IMR-90 (cell line): ENCODE measurements around the gene OR11A1. TPM values are rescaled to one million over a fixed set of nuclear protein-coding genes. Genes with fewer than 3 reads are reported as not detected.

ENCODE experiments used
- ATAC-seq: fragments of 200-7000 bp; cut with Tn5 transposase; 2 replicates; pipeline ENCODE4 v1.9.1; 2020; ENCODE audit warnings: low read depth, mild to moderate bottlenecking, moderate library complexity
- BruUV-seq: library from RNA; stranded (reverse); fragments of 400-500 nt; replicated peaks from 2 replicates; lab custom pipeline; 2021; lab: Mats Ljungman, UMichigan
- CTCF ChIA-PET: fragments of 300-600 bp; formaldehyde crosslinking; extraction: SDS; loops from one replicate; lab custom pipeline; 2021; ENCODE audit warnings: antibody characterized with exemption; lab: Yijun Ruan, JAX
- POLR2A ChIA-PET: fragments of 300-600 bp; sonication (Branson Sonifier 250); formaldehyde crosslinking; loops from one replicate; lab custom pipeline; 2022; ENCODE audit warnings: antibody characterized with exemption; ENCODE audit not compliant: unreplicated experiment; lab: Charles Lee
- DNase-seq: peaks from one replicate; pipeline ENCODE4 v3.0.0; 2013
- H2AFZ ChIP-seq: replicated peaks from 2 replicates; pipeline ENCODE3; 2013; ENCODE audit warnings: low read length, mild to moderate bottlenecking; ENCODE audit not compliant: poor library complexity
- H2AK5ac ChIP-seq: 2 replicates; pipeline ENCODE4 v1.6.1; 2013; ENCODE audit warnings: low read depth, low read length, inconsistent platforms
- H2AK9ac ChIP-seq: replicated peaks from 2 replicates; pipeline ENCODE3; 2013; ENCODE audit warnings: mild to moderate bottlenecking, low read depth, low read length, moderate library complexity; ENCODE audit not compliant: poor library complexity
- H2BK120ac ChIP-seq: 2 replicates; pipeline ENCODE4 v1.6.1; 2013; ENCODE audit warnings: low read depth, low read length, inconsistent platforms
- H2BK15ac ChIP-seq: 3 replicates; pipeline ENCODE4 v1.6.1; 2013; ENCODE audit warnings: low read depth, low read length, inconsistent platforms
- H2BK20ac ChIP-seq: 2 replicates; pipeline ENCODE4 v1.6.1; 2013; ENCODE audit warnings: low read depth, mild to moderate bottlenecking, inconsistent platforms, low read length, moderate library complexity
- H2BK5ac ChIP-seq: 2 replicates; pipeline ENCODE4 v1.6.1; 2013; ENCODE audit warnings: mild to moderate bottlenecking, low read depth, low read length, inconsistent platforms; ENCODE audit not compliant: poor library complexity, severe bottlenecking
- H3K14ac ChIP-seq: replicated peaks from 2 replicates; pipeline ENCODE4 v1.6.1; 2013; ENCODE audit warnings: low read depth, low read length, inconsistent platforms
- H3K18ac ChIP-seq: 2 replicates; pipeline ENCODE4 v1.6.1; 2013; ENCODE audit warnings: low read depth, low read length, control low read depth
- H3K23ac ChIP-seq: 2 replicates; pipeline ENCODE4 v1.6.1; 2013; ENCODE audit warnings: low read depth, low read length, inconsistent platforms
- H3K27ac ChIP-seq: 2 replicates; pipeline ENCODE4 v1.5.1; 2013; ENCODE audit warnings: mild to moderate bottlenecking, control low read depth, low read length; ENCODE audit not compliant: insufficient read depth
- H3K27me3 ChIP-seq: 2 replicates; pipeline ENCODE4 v1.6.1; 2013; ENCODE audit warnings: low read length; ENCODE audit not compliant: control insufficient read depth, insufficient read depth
- H3K36me3 ChIP-seq: 2 replicates; pipeline ENCODE4 v1.6.1; 2013; ENCODE audit warnings: low read length, mixed read lengths; ENCODE audit not compliant: control insufficient read depth, insufficient read depth
- H3K4ac ChIP-seq: 2 replicates; pipeline ENCODE4 v1.6.1; 2013; ENCODE audit warnings: low read depth, low read length, inconsistent platforms
- H3K4me1 ChIP-seq: 2 replicates; pipeline ENCODE4 v1.6.1; 2013; ENCODE audit warnings: low read length, mixed read lengths; ENCODE audit not compliant: control insufficient read depth, insufficient read depth
- H3K4me2 ChIP-seq: 2 replicates; pipeline ENCODE4 v1.6.1; 2013; ENCODE audit warnings: low read depth, mild to moderate bottlenecking, control low read depth, low read length, moderate library complexity
- H3K4me3 ChIP-seq: 2 replicates; pipeline ENCODE4 v1.5.1; 2013; ENCODE audit warnings: low read depth, mild to moderate bottlenecking, control low read depth, low read length, moderate library complexity; ENCODE audit not compliant: insufficient read depth
- H3K56ac ChIP-seq: 2 replicates; pipeline ENCODE4 v1.6.1; 2013; ENCODE audit warnings: low read length, inconsistent platforms; ENCODE audit not compliant: insufficient read depth; ENCODE audit errors: extremely low read depth
- H3K79me1 ChIP-seq, 2 experiments: 2 replicates each; pipeline ENCODE4 v1.6.1; 2013; ENCODE audit warnings: low read length in 2 of 2, inconsistent platforms in 1 of 2, low read depth in 1 of 2
- H3K9ac ChIP-seq: 2 replicates; pipeline ENCODE4 v1.6.1; 2013; ENCODE audit warnings: low read depth, low read length, control low read depth
- H3K9me1 ChIP-seq: 2 replicates; pipeline ENCODE4 v1.6.1; 2013; ENCODE audit warnings: low read length, inconsistent platforms; ENCODE audit not compliant: insufficient read depth
- H3K9me3 ChIP-seq: 2 replicates; pipeline ENCODE4 v1.6.1; 2013; ENCODE audit warnings: low read length; ENCODE audit not compliant: control insufficient read depth, insufficient read depth
- H4K20me1 ChIP-seq: 2 replicates; pipeline ENCODE4 v1.6.1; 2013; ENCODE audit warnings: low read length, inconsistent platforms; ENCODE audit not compliant: insufficient read depth
- H4K5ac ChIP-seq: 2 replicates; pipeline ENCODE4 v1.6.1; 2013; ENCODE audit warnings: mild to moderate bottlenecking, low read depth, low read length, control low read depth
- H4K8ac ChIP-seq, 2 experiments: 2 replicates each; pipeline ENCODE4 v1.6.1; 2013; ENCODE audit warnings: low read depth in 2 of 2, low read length in 2 of 2, control low read depth in 1 of 2, inconsistent platforms in 1 of 2
- H4K91ac ChIP-seq: 2 replicates; pipeline ENCODE4 v1.6.1; 2013; ENCODE audit warnings: low read depth, low read length, inconsistent platforms; ENCODE audit not compliant: insufficient read depth
- ELK1 ChIP-seq: fragments of 150-350 bp; IDR thresholded peaks from 2 replicates; pipeline ENCODE4 v1.6.1; 2016; ENCODE audit warnings: low read depth, mild to moderate bottlenecking, low read length, moderate library complexity, borderline replicate concordance
- FOS ChIP-seq: fragments of 150-350 bp; IDR thresholded peaks from 2 replicates; pipeline ENCODE4 v1.6.1; 2016; ENCODE audit warnings: low read depth, low read length
- dilution Hi-C: fragments of 300-500 bp; cut with HindIII; formaldehyde crosslinking; loops from one replicate; pipeline ENCODE4 v1.14.3; 2018; ENCODE audit warnings: low sequenced_read_pairs; ENCODE audit not compliant: unreplicated experiment
- in situ Hi-C: fragments of 300-500 bp; cut with MboI; formaldehyde crosslinking; loops from 3 replicates; pipeline ENCODE4 v1.14.3; 2019; ENCODE audit warnings: low sequenced_read_pairs, inconsistent platforms, mixed read lengths
- intact Hi-C: fragments of 100-400 bp; cut with micrococcal nuclease; formaldehyde crosslinking; loops from 2 replicates; pipeline ENCODE4 v1.10.0; 2022
- polyA plus RNA-seq, 3 experiments: library from polyadenylated mRNA; depleted of rRNA; stranded (reverse); fragments of >200 nt; gene quantifications; 2 replicates each; pipeline ENCODE4 v1.2.3, GENCODE V29; 2012; ENCODE audit warnings: low replicate concordance in 1 of 3
- total RNA-seq: library from RNA; depleted of rRNA; stranded (reverse); fragments of >200 nt; gene quantifications from 2 replicates; pipeline ENCODE4 v1.2.3, GENCODE V29; 2012

Gene OR11A1
- total and polyA plus RNA-seq, 2 of the 4 experiments (the other 2 are of a cell fraction) = not detected

- H3K4ac ChIP-seq = no peak within 1 kb of the TSS
- H4K5ac ChIP-seq = no peak within 1 kb of the TSS
- POLR2A ChIA-PET = no interaction called here
- peaks cover 11% of the 10 kb centered on the region; the same call in 1 of the 2 replicates for H3K9me3 ChIP-seq
- no peak within 1 kb of the TSS for H3K23ac ChIP-seq
- intact Hi-C loops (no loop called here), in situ Hi-C loops (no loop called here), dilution Hi-C loops (no loop called here)
- H2AK9ac ChIP-seq = no peak within 1 kb of the TSS
- H3K4me3 ChIP-seq = no peak within 1 kb of the TSS
- CTCF ChIA-PET = no interaction called here
- no peak within 1 kb of the TSS for H3K56ac ChIP-seq
- no peak for ATAC-seq
- no peak within 1 kb of the TSS for H3K14ac ChIP-seq
- no peak within 1 kb of the TSS for H4K8ac ChIP-seq
- no peaks in the 10 kb centered on the region for H3K4me1 ChIP-seq
- no peak within 1 kb of the TSS for H3K9ac ChIP-seq
- H2BK120ac ChIP-seq = no peak within 1 kb of the TSS
- H4K91ac ChIP-seq = no peak within 1 kb of the TSS
- H2BK20ac ChIP-seq = no peak within 1 kb of the TSS
- no peaks in the 10 kb centered on the region for H3K79me1 ChIP-seq
- H3K27me3 ChIP-seq = no peaks in the 10 kb centered on the region
- H4K20me1 ChIP-seq = no peaks in the 10 kb centered on the region
- no peak within 1 kb of the TSS for H2AK5ac ChIP-seq
- H3K9me1 ChIP-seq = no peaks in the 10 kb centered on the region
- H3K4me2 ChIP-seq = no peak within 1 kb of the TSS
- no peak within 1 kb of the TSS for H2BK5ac ChIP-seq
- no peak within 1 kb of the TSS for H2AFZ ChIP-seq
- H3K36me3 ChIP-seq = no peaks in the 10 kb centered on the region
- TF ChIP-seq FOS (no peak), ELK1 (no peak)
- no peak within 1 kb of the TSS for H3K18ac ChIP-seq
- BruUV-seq = no TSS peak
- no peak within 1 kb of the TSS for H2BK15ac ChIP-seq
- DNase-seq = no peak
- no peak within 1 kb of the TSS for H3K27ac ChIP-seq
Observed at GRCh38 chr6:29414588-29414987, 42.3 kb downstream of the OR11A1 start, which contains the start of gene OR12D1. OR12D1 (plus strand) TSS chr6:29414928.
